GM12801 (cell line): ENCODE measurements around the gene SYF2.

Source experiments
- TF ChIP-seq, protein P1 (sequence below): IDR thresholded peaks from one replicate; pipeline ENCODE4 v1.5.1; 2011; ENCODE audit warnings: control low read depth; ENCODE audit not compliant: insufficient read length; ENCODE audit errors: extremely low read depth

Gene SYF2

DNA sequence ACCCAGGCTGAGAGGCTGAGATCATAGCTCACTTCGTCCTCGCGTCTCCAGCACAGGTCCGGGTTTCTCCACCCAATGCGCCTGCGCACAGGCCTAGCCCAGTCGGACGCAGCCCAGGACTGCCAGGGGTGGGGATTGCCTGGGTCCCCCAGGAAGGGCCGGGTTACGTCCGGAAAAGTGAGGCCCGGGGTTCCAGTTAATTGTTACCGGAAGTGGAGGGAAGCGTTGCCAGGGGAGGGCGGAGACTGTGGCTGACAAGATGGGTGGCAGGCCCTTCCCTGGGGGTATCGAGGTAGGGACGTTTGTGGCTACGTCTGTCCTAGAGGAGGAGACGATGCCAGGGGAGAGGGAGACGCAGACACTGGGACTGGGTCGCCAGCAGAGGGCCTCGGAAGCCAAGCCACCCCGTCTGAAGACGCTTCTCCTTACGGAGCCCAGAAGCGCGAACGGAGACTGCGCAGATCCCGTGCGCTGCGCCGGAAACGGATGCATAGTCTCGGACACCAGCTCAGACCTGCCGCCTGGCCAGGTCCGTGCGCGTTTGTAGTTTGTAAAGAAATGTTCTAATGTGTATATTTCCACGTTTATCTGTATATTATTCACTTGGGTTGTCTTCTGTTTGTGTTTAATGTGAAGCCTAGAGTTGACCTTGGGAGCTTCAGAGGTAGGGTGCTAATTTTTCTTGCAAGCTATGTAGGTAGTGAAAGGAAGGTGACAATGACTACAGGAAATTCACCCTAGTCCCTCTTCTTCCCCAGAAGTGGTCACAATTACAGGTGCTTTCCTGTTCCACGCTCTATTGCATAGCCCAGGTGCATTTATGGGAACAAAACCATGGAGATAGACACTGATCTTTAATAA lies 7.6 kb upstream of the SYF2 start:
- TF ChIP-seq, protein P1, sequence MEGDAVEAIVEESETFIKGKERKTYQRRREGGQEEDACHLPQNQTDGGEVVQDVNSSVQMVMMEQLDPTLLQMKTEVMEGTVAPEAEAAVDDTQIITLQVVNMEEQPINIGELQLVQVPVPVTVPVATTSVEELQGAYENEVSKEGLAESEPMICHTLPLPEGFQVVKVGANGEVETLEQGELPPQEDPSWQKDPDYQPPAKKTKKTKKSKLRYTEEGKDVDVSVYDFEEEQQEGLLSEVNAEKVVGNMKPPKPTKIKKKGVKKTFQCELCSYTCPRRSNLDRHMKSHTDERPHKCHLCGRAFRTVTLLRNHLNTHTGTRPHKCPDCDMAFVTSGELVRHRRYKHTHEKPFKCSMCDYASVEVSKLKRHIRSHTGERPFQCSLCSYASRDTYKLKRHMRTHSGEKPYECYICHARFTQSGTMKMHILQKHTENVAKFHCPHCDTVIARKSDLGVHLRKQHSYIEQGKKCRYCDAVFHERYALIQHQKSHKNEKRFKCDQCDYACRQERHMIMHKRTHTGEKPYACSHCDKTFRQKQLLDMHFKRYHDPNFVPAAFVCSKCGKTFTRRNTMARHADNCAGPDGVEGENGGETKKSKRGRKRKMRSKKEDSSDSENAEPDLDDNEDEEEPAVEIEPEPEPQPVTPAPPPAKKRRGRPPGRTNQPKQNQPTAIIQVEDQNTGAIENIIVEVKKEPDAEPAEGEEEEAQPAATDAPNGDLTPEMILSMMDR = no peak

DNA sequence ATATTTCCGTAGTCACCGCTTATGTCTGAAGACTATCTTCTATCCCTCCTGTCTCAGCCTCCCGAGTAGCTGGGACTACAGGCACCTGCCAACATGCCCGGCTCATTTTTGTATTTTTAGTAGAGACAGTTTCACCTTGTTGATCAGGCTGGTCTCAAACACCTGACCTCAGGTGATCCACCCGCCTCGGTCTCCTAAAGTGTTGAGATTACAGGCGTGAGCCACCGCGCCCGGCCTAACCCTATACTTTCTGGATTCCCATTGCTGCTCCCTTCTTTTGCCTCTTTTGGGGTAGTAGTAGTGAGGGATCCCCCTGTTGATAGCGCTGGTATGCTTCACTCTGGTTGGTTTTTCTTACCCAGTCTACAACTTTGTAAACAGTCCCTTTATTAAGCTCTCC lies 5.7 kb upstream of the SYF2 start:
- TF ChIP-seq, protein P1 = no peak

DNA sequence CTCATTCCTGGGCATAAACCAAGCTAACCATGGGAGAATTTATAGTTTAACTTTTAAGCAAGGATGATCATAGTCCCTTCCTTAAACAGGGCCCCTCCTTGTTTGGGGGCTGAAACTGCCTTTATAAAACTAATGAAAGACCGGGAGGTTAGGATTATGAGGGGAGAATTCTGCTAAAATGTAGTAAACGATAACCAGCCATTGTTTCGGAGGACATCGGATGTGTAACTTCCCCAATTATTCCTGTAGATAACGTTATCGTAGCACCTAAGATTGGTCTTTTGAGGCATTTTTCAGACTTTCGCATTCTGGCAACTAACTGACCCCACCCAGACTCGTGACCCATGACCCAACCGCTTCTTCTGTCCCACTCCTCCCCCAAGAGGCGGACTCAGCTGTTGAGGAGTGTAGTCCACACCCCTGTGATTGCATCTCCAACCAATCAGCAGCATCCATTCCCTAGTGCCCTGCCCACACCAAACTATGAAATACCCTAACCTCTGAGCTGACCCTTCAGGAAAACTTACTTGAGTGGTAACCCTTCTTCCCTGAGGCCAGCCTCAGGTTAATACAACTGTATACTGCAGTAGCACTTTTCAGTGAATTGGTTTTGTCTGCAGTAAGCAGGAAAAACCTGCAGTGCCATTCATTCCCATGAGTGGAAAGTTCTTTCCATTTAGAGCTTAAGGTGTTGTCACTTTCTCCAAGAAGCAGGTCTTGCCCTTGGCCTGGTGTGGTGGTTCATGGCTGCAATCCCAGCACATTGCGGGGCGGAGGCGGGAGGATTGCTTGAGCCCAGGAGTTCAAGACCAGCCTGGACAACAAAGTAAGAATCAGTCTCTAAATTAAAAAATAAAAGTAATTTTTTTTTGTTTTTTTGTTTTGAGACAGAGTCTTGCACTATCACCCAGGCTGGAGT lies 823 bp upstream of the SYF2 start:
- TF ChIP-seq, protein P1 = no peak

DNA sequence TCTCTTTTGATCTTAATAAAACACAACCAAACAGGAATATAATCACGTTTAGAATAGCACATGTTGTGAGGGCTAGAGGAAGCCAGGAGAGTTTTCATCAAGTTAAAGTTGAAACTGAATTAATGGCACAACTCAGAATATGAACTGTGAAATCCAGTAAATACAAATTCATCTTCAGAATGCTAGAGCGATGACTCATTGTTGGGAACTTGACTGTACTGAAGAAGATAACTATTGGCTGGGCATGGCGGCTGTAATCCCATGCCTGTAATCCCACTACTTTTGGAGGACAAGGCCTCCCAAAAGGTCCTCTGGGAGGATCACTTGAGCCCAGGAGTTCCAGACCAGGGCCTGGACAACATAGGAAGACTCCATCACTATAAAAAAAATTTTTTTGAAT lies 8.8 kb downstream of the SYF2 start:
- TF ChIP-seq, protein P1 = no peak

DNA sequence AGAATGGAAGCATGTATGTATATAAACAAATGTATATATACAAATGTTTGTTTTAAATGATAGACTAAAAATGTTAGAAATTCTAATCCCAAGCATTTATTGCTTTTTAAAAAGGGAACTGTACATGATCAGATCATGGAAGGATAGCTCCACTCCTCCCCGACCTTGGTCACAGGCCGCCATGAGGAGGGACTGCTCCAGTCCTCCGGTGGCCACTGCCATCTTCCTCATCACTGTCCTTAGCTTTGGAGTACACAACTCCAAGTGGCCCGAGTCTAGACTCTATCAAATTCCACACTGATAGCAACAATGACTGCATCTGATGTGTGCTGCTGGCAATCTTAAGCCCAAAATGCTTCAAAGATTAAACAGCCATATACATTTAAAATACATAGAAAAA lies 9.7 kb downstream of the SYF2 start:
- TF ChIP-seq, protein P1 = no peak

DNA sequence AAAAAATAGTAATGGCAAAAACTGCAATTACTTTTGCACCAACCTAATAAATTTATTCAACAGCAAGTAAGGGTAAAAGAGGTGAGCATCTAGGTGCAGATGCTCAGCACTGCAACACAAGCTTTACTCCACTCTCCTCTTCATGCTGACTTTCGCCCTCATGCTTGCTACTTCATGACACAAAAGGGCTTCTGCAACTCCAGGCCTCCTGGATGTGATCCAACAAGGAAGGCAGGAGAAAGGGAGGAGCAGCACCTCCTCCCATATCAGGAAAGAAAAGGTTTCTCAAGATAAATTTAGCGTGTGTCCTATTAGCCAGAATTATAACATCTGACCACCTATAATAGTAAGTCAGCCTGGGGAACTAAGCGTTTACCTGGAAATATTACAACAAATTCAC lies 11.6 kb downstream of the SYF2 start:
- TF ChIP-seq, protein P1 = no peak

DNA sequence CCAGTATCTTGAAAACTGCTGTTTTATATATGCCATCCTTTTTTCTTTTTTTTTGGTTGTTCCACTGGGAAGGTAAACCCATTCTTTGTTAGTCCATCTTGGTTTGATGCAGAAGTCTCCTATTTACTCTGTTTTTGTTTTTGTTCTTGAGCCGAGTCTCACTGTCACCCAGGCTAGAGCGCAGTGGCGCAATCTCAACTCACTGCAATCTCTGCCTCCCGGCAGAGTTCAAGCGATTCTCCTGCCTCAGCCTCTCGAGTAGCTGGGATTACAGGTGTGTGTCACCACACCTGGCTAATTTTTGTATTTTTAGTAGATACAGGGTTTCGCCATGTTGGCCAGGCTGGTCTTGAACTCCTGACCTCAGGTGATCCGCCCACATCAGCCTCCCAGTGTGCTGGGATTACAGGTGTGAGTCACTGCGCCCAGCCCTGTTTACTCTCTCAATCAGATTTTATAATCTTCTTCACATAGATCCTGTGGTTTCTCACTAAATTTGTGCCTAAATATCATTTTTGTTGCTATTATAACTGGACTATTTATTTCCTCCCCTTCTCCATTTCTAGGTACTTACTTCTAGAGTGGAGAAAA lies 12.5 kb downstream of the SYF2 start:
- TF ChIP-seq, protein P1 = no peak
